Spleen (tissue), 7 donors: ENCODE results near the gene TMEM204.

Experiments
- POLR2A ChIP-seq, 3 donors: fragments of 450-650 bp; IDR thresholded peaks; one replicate each; pipeline ENCODE4 v1.5.1; 2017; ENCODE audit warnings: antibody characterized with exemption in 3 of 3, mild to moderate bottlenecking in 1 of 3
- TF ChIP-seq, protein P1 (sequence below), 11 experiments: fragments of 200-600 bp in 7 of 11; fragments of 450-650 bp in 4 of 11; sonication (generic) in 4 of 11; IDR thresholded peaks in 8 of 11; conservative IDR thresholded peaks in 3 of 11; 1 replicate in 7 of 11; 2 replicates in 4 of 11; pipeline versions ENCODE4 v1.4.0 to v1.8.0; 2016 to 2021; ENCODE audit warnings: antibody characterized with exemption in 11 of 11, inconsistent platforms in 4 of 11, mild to moderate bottlenecking in 1 of 11
- donor health status: DM: no; HTN: no; CAD: no; lungs with moderate emphysema.
- donor health status: DM: no; HTN: no; CAD: no.
- donor health status: DM: no; HTN: no; CAD: no.

DNA sequence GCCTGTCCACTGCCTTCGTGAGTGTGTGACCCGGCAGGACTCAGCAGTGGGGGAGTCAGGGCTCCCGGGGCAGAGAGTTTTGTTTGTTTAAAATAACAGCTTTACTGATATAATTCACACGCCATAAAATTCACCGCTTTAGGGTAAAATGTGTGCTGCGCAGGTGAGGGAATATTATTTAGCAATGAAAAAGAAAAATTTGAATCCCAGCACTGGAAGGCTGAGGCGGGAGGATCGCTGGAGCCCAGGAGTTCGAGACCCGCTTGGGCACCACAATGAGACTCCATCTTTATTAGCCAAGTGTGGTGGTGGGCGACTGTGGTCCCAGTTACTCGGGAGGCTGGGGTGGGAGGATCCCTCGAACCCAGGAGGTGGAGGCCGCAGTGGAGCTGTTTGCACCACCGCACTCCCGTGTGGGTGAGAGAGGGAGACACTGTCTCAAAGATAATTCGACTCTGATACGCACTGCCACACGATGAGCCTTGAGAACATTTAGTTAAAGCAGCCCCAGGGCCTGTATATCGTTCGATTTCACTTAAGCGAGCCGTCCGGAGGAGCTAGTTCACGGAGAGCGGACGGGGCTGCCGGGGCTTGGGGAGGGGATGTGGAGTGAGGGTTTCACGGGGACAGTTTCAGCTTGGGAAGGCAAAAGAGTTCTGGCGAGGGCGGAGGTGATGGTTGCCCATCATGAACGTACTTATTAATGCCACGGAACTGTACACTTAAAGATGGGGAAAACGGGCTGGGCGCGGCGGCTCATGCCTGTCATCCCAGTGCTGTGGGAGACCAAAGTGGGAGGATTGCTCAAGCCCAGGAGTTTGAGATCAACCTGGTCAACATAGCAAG lies 30.1 kb upstream of the TMEM204 start:
- TF ChIP-seq, protein P1, sequence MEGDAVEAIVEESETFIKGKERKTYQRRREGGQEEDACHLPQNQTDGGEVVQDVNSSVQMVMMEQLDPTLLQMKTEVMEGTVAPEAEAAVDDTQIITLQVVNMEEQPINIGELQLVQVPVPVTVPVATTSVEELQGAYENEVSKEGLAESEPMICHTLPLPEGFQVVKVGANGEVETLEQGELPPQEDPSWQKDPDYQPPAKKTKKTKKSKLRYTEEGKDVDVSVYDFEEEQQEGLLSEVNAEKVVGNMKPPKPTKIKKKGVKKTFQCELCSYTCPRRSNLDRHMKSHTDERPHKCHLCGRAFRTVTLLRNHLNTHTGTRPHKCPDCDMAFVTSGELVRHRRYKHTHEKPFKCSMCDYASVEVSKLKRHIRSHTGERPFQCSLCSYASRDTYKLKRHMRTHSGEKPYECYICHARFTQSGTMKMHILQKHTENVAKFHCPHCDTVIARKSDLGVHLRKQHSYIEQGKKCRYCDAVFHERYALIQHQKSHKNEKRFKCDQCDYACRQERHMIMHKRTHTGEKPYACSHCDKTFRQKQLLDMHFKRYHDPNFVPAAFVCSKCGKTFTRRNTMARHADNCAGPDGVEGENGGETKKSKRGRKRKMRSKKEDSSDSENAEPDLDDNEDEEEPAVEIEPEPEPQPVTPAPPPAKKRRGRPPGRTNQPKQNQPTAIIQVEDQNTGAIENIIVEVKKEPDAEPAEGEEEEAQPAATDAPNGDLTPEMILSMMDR (IDR thresholded peaks at IDR 0.05 in 8 of 11, conservative IDR thresholded peaks at IDR 0.05 in 3 of 11), result no peak
- no peak for TF ChIP-seq POLR2A (IDR thresholded peaks at IDR 0.05)
